HUES48 (cell line): Measurements from ENCODE around the gene TRIM65.

ENCODE experiments used
- H3K27ac ChIP-seq: one replicate; pipeline ENCODE4 v1.7.0; 2013; ENCODE audit warnings: low read depth, low read length, inconsistent platforms
- H3K27me3 ChIP-seq: 2 replicates; pipeline ENCODE4 v1.6.1; 2013; ENCODE audit warnings: mild to moderate bottlenecking, low read length; ENCODE audit not compliant: control insufficient read depth, insufficient read depth
- H3K36me3 ChIP-seq: 2 replicates; pipeline ENCODE4 v1.6.1; 2013; ENCODE audit warnings: low read length; ENCODE audit not compliant: control insufficient read depth, insufficient read depth
- H3K4me1 ChIP-seq: 2 replicates; pipeline ENCODE4 v1.6.1; 2013; ENCODE audit warnings: mild to moderate bottlenecking, low read length; ENCODE audit not compliant: control insufficient read depth, insufficient read depth
- H3K4me3 ChIP-seq: 2 replicates; pipeline ENCODE4 v1.5.1; 2013; ENCODE audit warnings: mild to moderate bottlenecking, low read depth, low read length
- H3K9ac ChIP-seq: 2 replicates; pipeline ENCODE4 v1.6.1; 2013; ENCODE audit warnings: mild to moderate bottlenecking, low read depth, low read length, moderate library complexity
- H3K9me3 ChIP-seq: 2 replicates; pipeline ENCODE4 v1.6.1; 2013; ENCODE audit warnings: low read length; ENCODE audit not compliant: control insufficient read depth, insufficient read depth

The TRIM65 gene

GRCh38 chr17:75885431-75885830 lies 11.3 kb downstream of the TRIM65 start:
- H3K27me3 ChIP-seq = no peaks in the 10 kb centered on the region
- no peak overlapping the region for H3K27ac ChIP-seq
- H3K4me1 ChIP-seq = no peaks in the 10 kb centered on the region
- peaks cover 12% of the 10 kb centered on the region for H3K36me3 ChIP-seq
- no peaks in the 10 kb centered on the region for H3K9me3 ChIP-seq
- no peak overlapping the region for H3K4me3 ChIP-seq
- H3K9ac ChIP-seq = no peak overlapping the region

DNA sequence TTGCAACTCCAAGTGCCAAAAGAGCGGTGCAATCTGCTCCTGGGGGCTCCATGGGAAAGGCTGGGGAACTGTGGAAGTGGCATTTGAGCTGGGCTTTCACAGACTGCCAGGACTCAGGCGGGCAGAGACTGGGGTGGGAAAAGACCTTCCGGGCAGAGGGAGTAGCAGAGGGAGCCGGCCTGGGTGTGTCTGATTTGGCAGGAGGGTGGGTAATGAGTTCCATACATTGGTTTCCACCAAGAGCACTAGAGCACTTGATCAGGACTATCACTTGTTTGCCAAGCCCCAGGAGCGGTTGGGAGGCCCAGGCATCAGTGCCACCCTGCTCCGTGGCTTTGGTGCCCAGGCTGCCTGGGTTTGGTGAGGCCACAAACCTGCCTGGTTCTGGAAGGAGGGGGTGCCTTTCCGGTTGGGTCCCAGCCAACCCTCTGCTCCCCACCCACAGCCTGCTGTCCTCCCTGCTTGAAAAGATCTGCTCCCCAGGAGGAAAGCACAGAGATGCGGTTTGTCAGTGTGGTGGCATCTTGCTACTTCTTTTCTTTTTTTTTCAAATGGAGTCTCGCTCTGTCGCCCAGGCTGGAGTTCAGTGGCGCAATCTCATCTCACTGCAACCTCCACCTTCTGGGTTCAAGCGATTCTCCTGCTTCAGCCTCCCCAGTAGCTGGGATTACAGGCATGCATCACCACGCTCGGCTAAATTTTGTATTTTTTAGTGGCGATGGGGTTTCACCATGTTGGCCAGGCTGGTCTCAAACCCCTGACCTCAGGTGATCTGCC lies 14.9 kb downstream of the TRIM65 start:
- Histone ChIP-seq H3K9ac (no peak overlapping the region), H3K9me3 (no peaks in the 10 kb centered on the region), H3K27ac (no peak overlapping the region), H3K36me3 (no peaks in the 10 kb centered on the region), H3K4me3 (no peak overlapping the region), H3K4me1 (peaks cover under 1% of the 10 kb centered on the region; the same call in 1 of the 2 replicates), H3K27me3 (peaks cover 26% of the 10 kb centered on the region)

DNA sequence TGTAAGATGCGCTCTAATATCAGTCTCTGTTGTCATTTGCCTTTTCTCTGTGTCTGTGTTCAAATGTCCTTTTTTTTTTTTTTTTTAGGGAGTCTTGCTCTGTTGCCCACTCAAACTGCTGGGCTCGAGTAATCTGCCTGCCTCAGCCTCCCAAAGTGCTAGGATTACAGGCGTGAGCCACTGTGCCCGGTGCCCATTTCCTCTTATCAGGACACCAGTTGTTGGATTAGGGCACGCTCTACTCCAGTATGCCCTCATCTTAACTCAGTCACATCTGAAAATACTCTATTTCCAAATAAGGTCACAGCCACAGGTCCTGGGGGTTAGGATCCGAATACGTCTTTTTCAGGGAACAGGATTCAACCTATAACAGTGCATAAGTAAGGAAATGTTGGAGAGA lies 16.5 kb downstream of the TRIM65 start:
- no peak overlapping the region for H3K4me3 ChIP-seq
- peaks cover 11% of the 10 kb centered on the region; the same call in 1 of the 2 replicates for H3K4me1 ChIP-seq
- H3K9ac ChIP-seq = no peak overlapping the region
- no peak overlapping the region for H3K27ac ChIP-seq
- H3K9me3 ChIP-seq = no peaks in the 10 kb centered on the region
- peaks cover 29% of the 10 kb centered on the region for H3K27me3 ChIP-seq
- H3K36me3 ChIP-seq = no peaks in the 10 kb centered on the region

- Histone ChIP-seq H3K27ac (peak within 1 kb of the TSS; percentile 68), H3K9ac (no peak within 1 kb of the TSS; the same call in 1 of the 2 replicates), H3K27me3 (peaks cover 29% of the 10 kb centered on the region), H3K4me3 (peak within 1 kb of the TSS; percentile 73), H3K36me3 (no peaks in the 10 kb centered on the region), H3K4me1 (peaks cover 11% of the 10 kb centered on the region; the same call in 1 of the 2 replicates), H3K9me3 (no peaks in the 10 kb centered on the region)
Measured at GRCh38 chr17:75878174-75878998, 18.4 kb downstream of the TRIM65 start, which contains the start of gene TRIM47. TSS of gene TRIM47 (minus strand) at chr17:75878581. CDS start at chr17:75878548, 33 bp downstream.

DNA sequence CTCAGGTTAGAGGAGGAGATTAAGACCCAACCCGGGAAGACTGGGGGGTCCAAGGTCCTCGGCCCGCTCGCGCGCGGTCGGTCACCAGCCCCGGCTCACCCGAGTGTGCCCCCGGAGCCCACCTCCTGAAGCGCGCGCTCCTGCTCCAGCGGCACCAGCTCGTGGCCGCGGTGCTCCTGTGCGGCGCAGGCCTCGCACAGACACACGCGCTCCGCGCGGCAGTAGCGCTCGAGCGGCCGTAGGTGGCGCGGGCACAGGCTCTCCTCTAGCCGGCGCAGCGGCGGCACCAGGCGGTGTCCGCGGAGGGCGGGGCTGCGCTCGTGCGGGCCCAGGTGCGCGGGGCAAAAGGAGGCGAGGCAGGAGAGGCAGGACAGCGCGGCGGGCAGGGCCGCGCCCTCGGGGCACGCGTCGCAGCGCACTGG lies 19.0 kb downstream of the TRIM65 start:
- no peak overlapping the region; the same call in 1 of the 2 replicates for H3K9ac ChIP-seq
- peak overlapping the region; percentile 73 for H3K4me3 ChIP-seq
- peaks cover 11% of the 10 kb centered on the region; the same call in 1 of the 2 replicates for H3K4me1 ChIP-seq
- H3K27ac ChIP-seq = peak overlapping the region; percentile 68
- H3K9me3 ChIP-seq = no peaks in the 10 kb centered on the region
- H3K36me3 ChIP-seq = no peaks in the 10 kb centered on the region
- H3K27me3 ChIP-seq = peaks cover 29% of the 10 kb centered on the region

DNA sequence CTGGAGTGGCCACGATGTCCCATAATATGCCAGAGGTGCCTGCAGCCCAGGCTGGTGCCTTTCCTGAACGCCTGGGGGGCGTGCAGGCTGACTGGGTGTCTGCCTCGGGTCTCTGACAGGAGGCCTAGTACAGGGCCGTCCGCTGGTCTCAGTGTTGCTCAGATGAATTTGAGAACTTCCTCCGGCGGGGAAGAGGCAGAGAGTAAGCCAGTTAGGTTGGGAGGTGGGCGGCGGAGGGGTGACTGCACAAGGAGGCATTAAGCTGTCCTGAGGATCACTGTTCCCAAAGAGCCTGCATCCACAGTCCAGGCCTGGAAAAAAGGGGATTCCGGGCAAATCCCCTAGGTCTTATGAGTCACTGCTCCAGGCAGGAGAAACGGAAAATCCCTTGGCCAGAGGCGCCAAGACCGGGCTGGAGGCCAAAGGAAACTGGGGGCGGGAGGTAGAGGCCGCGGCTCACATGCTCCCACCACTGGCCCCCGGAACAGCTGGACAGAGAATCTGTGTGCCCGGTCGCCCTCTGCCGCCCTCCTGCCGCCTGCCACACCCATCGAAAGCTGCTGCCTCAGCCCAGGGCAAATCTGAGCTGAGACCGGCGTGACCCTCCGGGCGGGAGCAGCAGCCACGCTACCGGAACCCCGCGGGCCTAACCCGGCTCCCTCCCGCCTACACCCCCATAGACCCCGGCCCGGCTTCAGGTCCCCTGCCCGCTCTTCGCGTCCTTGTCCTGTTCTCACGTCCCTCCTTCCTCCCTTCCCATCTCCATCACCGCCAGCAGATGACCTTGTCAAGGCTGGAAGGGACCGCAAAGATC lies 19.6 kb downstream of the TRIM65 start:
- H3K36me3 ChIP-seq = no peaks in the 10 kb centered on the region
- peak overlapping the region; percentile 73 for H3K4me3 ChIP-seq
- no peaks in the 10 kb centered on the region for H3K9me3 ChIP-seq
- peak overlapping the region; percentile 68 for H3K27ac ChIP-seq
- H3K4me1 ChIP-seq = peaks cover 11% of the 10 kb centered on the region; the same call in 1 of the 2 replicates
- peaks cover 29% of the 10 kb centered on the region for H3K27me3 ChIP-seq
- H3K9ac ChIP-seq = no peak overlapping the region

DNA sequence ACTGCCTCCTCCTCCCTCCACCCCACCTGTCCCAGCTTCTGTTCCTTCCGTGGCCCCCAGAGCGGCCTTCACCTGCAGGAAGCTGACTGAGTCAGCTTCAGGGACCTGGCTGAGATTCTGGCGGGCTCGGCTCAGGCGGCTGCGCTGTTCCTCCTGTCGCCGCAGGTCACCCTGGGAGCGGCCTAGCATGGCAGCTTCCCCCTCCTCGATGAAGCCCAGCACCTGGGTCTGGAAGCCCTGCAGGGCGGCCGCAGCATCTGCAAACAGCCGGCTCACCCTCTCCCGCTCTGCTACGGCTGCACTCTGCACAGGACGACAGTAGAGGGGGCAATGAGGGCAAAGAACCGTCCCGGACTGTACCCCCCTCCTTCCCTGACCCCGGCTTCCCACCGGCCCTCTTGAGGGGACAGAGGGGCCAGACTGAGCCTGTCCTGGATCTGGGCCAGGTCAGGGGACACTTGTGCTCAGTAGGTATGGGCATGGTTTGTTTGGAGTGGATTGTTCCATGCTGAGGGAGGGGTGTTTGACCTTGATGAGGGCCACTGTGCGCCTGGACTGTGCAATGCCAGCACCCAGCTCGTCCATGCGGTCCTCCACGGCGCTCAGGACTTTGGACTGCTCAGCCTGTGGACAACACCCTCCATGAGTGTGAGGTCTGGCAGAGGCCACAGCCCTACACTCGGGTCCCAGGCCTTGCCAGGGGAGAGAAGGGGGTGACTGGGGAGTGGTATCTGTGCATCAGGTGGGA lies 20.4 kb downstream of the TRIM65 start:
- no peak overlapping the region for H3K9ac ChIP-seq
- H3K4me1 ChIP-seq = peaks cover 11% of the 10 kb centered on the region; the same call in 1 of the 2 replicates
- H3K9me3 ChIP-seq = no peaks in the 10 kb centered on the region
- H3K4me3 ChIP-seq = peak overlapping the region; percentile 73; the same call in 1 of the 2 replicates
- peaks cover 29% of the 10 kb centered on the region for H3K27me3 ChIP-seq
- no peaks in the 10 kb centered on the region for H3K36me3 ChIP-seq
- H3K27ac ChIP-seq = peak overlapping the region; percentile 68

GRCh38 chr17:75875940-75876189 lies 20.9 kb downstream of the TRIM65 start:
- Histone ChIP-seq H3K27ac (no peak overlapping the region), H3K36me3 (no peaks in the 10 kb centered on the region), H3K4me3 (no peak overlapping the region), H3K27me3 (peaks cover 29% of the 10 kb centered on the region), H3K9me3 (no peaks in the 10 kb centered on the region), H3K4me1 (peaks cover 11% of the 10 kb centered on the region; the same call in 1 of the 2 replicates), H3K9ac (no peak overlapping the region)

- H3K9ac ChIP-seq = no peak overlapping the region
- H3K27me3 ChIP-seq = peaks cover 29% of the 10 kb centered on the region
- H3K27ac ChIP-seq = no peak overlapping the region
- H3K36me3 ChIP-seq = no peaks in the 10 kb centered on the region
- H3K4me1 ChIP-seq = peaks cover 11% of the 10 kb centered on the region; the same call in 1 of the 2 replicates
- no peaks in the 10 kb centered on the region for H3K9me3 ChIP-seq
- no peak overlapping the region for H3K4me3 ChIP-seq
Measured at GRCh38 chr17:75875182-75875939, 21.4 kb downstream of the TRIM65 start.
